Measurements from ENCODE around the gene SPEN. TPM values are rescaled to one million over a fixed set of nuclear protein-coding genes. Genes with fewer than 3 reads are reported as not detected.

Gene SPEN
- total RNA-seq, 1 donor from 2014 or later, result 24.0 TPM

DNA sequence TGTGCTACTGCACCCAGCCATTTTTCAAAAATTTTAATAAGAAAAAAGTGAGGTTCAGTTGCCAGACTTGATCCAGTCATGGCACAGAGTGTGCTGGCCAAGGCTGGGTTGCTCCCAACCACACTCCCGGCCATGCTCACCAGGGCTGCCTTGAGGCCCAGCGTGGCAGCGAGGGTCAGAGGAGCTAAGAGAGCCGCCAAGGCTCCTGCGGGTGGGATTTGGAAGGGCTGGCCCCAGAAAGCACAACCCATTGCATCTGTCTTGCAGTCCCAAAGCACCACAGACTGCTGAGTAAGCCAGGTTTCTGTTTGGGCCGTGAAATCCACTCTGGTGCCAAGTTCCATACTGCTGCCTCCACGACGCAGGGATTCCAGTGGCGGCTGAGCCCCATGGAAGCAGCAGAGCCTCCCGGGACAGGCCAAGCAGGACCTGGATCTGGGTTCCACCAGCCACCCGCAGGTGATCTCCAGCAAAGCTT lies 105.8 kb downstream of the SPEN start:
- Histone ChIP-seq H3K4me3 (ENCODE audit: low read depth, low read length) (no peak overlapping the region), H3K36me3 (ENCODE audit: control insufficient read depth, insufficient read depth, low read length) (no peaks in the 10 kb centered on the region), H3K27me3 (ENCODE audit: control insufficient read depth, insufficient read depth, low read length) (no peaks in the 10 kb centered on the region)
- no peak for TF ChIP-seq CTCF (IDR thresholded peaks at IDR 0.05; ENCODE audit: insufficient read depth, low read length, poor library complexity, severe bottlenecking)
- no peak for DNase-seq (ENCODE audit: low read depth)

DNA sequence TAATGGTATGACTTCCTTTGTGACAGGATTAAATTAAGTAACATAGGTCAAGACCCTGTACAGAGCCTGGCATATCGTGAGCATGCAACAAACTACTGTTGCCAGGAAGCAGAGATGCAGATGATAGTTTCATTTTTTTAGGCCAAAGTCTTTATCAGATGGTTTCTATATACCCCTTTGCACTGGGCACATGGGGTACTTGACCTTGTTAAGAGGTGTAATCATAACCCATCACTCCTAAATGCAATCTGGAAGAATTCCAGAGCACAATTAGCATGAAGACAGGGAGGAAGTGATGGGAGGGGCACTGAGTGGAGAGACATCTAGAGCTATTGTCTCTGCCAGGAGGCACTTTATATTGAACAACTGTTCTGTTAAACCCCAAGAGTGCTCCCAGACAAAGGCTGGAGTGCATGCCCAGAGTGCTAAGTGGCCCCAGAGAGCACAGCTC lies 106.3 kb downstream of the SPEN start:
- no peaks in the 10 kb centered on the region for H3K36me3 ChIP-seq (ENCODE audit: control insufficient read depth, insufficient read depth, low read length)
- no peak for DNase-seq (ENCODE audit: low read depth)
- H3K27me3 ChIP-seq (ENCODE audit: control insufficient read depth, insufficient read depth, low read length), result no peaks in the 10 kb centered on the region
- no peak overlapping the region for H3K4me3 ChIP-seq (ENCODE audit: low read depth, low read length)
- no peak for TF ChIP-seq CTCF (IDR thresholded peaks at IDR 0.05; ENCODE audit: insufficient read depth, low read length, poor library complexity, severe bottlenecking)

DNA sequence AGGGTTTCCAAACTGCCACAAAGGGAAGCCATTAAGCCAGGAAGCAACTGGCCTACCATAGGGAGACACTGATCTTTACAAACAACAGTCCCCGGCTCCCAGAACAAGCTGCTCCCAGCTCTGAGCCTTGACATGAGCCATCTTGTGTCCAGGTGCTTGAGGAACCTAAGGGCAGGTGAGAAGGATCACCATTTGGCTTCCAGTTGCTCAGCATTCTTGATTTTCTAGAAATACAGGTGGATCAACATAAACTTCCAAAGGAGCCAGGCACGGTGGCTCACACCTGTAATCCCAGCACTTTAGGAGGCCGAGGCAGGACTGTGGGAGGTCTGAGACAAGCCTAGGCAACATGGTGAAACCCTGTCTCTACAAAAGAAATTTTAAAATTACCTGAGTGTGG lies 106.8 kb downstream of the SPEN start:
- no peaks in the 10 kb centered on the region for H3K27me3 ChIP-seq (ENCODE audit: control insufficient read depth, insufficient read depth, low read length)
- no peaks in the 10 kb centered on the region for H3K36me3 ChIP-seq (ENCODE audit: control insufficient read depth, insufficient read depth, low read length)
- no peak overlapping the region for H3K4me3 ChIP-seq (ENCODE audit: low read depth, low read length)
- no peak for DNase-seq (ENCODE audit: low read depth)
- no peak for TF ChIP-seq CTCF (IDR thresholded peaks at IDR 0.05; ENCODE audit: insufficient read depth, low read length, poor library complexity, severe bottlenecking)

GRCh38 chr1:15955552-15955951 lies 108.0 kb downstream of the SPEN start:
- no peak for DNase-seq (ENCODE audit: low read depth)
- TF ChIP-seq CTCF (IDR thresholded peaks at IDR 0.05; ENCODE audit: insufficient read depth, low read length, poor library complexity, severe bottlenecking), result no peak
- H3K4me3 ChIP-seq (ENCODE audit: low read depth, low read length), result no peak overlapping the region
- H3K36me3 ChIP-seq (ENCODE audit: control insufficient read depth, insufficient read depth, low read length), result no peaks in the 10 kb centered on the region
- H3K27me3 ChIP-seq (ENCODE audit: control insufficient read depth, insufficient read depth, low read length), result no peaks in the 10 kb centered on the region

- Histone ChIP-seq H3K36me3 (ENCODE audit: control insufficient read depth, insufficient read depth, low read length) (no peaks in the 10 kb centered on the region), H3K27me3 (ENCODE audit: control insufficient read depth, insufficient read depth, low read length) (no peaks in the 10 kb centered on the region)
- no peak for DNase-seq (ENCODE audit: low read depth)
These were observed 108.6 kb downstream of the SPEN start for GRCh38 chr1:15956150-15956549.

More at GRCh38 chr1:15956150-15956549, 108.6 kb downstream of the SPEN start:
- H3K4me3 ChIP-seq (ENCODE audit: low read depth, low read length), result no peak overlapping the region
- no peak for TF ChIP-seq CTCF (IDR thresholded peaks at IDR 0.05; ENCODE audit: insufficient read depth, low read length, poor library complexity, severe bottlenecking)

Data from kidney epithelial cell (primary cell).